Measurements from ENCODE around the gene PREP. TPM values are rescaled to one million over a fixed set of nuclear protein-coding genes. Genes with fewer than 3 reads are reported as not detected.
A peak's percentile ranks its signal among the peaks of the same experiment; 100 is the strongest.

The PREP gene
- total RNA-seq, 1 experiment from 2014 or later: 69.9 TPM

DNA sequence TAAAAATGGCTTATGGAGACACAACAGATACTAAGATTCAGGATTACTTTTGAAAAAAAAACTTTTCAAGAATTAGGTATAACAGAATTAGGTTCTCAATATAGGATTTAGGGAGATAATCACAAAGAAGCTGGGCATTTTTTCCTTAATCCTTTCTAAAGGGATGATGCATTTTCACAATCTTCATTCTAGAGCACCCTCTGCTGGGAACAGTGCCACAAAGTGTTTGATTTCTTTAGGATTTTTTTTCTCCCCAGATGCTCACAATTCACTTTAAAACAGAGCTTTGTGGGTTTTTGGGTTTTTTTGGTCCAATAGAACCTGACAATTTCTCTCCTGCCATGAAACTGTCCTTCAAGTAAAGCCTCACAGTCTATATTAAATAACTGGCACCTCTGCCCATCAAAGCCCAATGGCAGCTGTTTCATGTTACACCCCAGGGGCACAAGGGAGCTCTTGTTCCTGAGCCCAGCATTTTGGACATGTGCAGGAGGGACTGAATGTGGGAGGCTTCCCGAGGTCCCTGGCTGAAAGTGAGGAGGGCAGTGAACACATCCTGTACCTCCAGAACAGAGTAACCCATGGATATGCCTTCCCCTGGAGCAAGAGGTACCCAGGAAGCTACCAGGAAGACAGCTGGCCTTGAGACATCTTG lies 39.7 kb downstream of the PREP start:
- no peaks in the 10 kb centered on the region for H3K9me3 ChIP-seq
- H3K36me3 ChIP-seq (ENCODE audit: control insufficient read depth, insufficient read depth, low read length): no peaks in the 10 kb centered on the region
- no TSS peak for BruUV-seq (replicated peaks)
- CTCF ChIA-PET: interaction anchor here (0.6 to 1.3 kb wide), 7 partner anchors 8 to 1968 kb away, joined by 3 to 13 read pairs (median 3); partner anchors contain the start of gene PREP
- H3K27me3 Mint-ChIP-seq (ENCODE audit: insufficient read depth, unreplicated experiment): no peaks in the 10 kb centered on the region
- no peak overlapping the region for H3K4me3 Mint-ChIP-seq (ENCODE audit: unreplicated experiment)
- no peak for DNase-seq
- peaks cover 6% of the 10 kb centered on the region for H3K4me1 Mint-ChIP-seq (ENCODE audit: low read depth, unreplicated experiment)
- no peaks in the 10 kb centered on the region for H3K9me3 Mint-ChIP-seq (ENCODE audit: unreplicated experiment)
- POLR2A ChIA-PET: interaction anchor here (0.7 kb wide), 1 partner anchor 25 kb away, joined by 3 read pairs; no protein-coding TSS in a partner anchor
- TF ChIP-seq, protein P1, sequence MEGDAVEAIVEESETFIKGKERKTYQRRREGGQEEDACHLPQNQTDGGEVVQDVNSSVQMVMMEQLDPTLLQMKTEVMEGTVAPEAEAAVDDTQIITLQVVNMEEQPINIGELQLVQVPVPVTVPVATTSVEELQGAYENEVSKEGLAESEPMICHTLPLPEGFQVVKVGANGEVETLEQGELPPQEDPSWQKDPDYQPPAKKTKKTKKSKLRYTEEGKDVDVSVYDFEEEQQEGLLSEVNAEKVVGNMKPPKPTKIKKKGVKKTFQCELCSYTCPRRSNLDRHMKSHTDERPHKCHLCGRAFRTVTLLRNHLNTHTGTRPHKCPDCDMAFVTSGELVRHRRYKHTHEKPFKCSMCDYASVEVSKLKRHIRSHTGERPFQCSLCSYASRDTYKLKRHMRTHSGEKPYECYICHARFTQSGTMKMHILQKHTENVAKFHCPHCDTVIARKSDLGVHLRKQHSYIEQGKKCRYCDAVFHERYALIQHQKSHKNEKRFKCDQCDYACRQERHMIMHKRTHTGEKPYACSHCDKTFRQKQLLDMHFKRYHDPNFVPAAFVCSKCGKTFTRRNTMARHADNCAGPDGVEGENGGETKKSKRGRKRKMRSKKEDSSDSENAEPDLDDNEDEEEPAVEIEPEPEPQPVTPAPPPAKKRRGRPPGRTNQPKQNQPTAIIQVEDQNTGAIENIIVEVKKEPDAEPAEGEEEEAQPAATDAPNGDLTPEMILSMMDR (IDR thresholded peaks at IDR 0.05; ENCODE audit: insufficient read depth in 1 of 2, low read depth in 1 of 2, low read length in 1 of 2, severe bottlenecking in 1 of 2, unreplicated experiment in 1 of 2): peak in 1 of 2 experiments; percentile 16
- H3K4me3 ChIP-seq (ENCODE audit: low read depth, low read length): no peak overlapping the region
- intact Hi-C loops (cut with micrococcal nuclease; ENCODE audit: unreplicated experiment): loop anchor here (1.0 to 2.0 kb wide), 2 partner anchors 40 to 276 kb away; partner anchors contain the start of gene PREP
- peaks cover 58% of the 10 kb centered on the region for H3K36me3 Mint-ChIP-seq (ENCODE audit: insufficient read depth, unreplicated experiment)
- no peak overlapping the region for H3K27ac Mint-ChIP-seq (ENCODE audit: unreplicated experiment)
- no peaks in the 10 kb centered on the region for H3K4me1 ChIP-seq
- no peaks in the 10 kb centered on the region for H3K27me3 ChIP-seq (replicated peaks; ENCODE audit: control insufficient read depth, insufficient read depth, low read length)

- Histone ChIP-seq H3K36me3 (ENCODE audit: control insufficient read depth, insufficient read depth, low read length) (peaks cover 1% of the 10 kb centered on the region; the same call in 1 of the 2 replicates), H3K4me3 (ENCODE audit: low read depth, low read length) (no peak overlapping the region), H3K4me1 (no peaks in the 10 kb centered on the region), H3K9me3 (no peaks in the 10 kb centered on the region; the same call in 1 of the 2 replicates), H3K27me3 (replicated peaks; ENCODE audit: control insufficient read depth, insufficient read depth, low read length) (no peaks in the 10 kb centered on the region)
- BruUV-seq (replicated peaks): no TSS peak
- H3K4me3 Mint-ChIP-seq (ENCODE audit: unreplicated experiment): no peak overlapping the region
- no peaks in the 10 kb centered on the region for H3K27me3 Mint-ChIP-seq (ENCODE audit: insufficient read depth, unreplicated experiment)
- CTCF ChIA-PET: no interaction called here
- no peak for DNase-seq
- no peak overlapping the region for H3K27ac Mint-ChIP-seq (ENCODE audit: unreplicated experiment)
- peaks cover 6% of the 10 kb centered on the region for H3K4me1 Mint-ChIP-seq (ENCODE audit: low read depth, unreplicated experiment)
- H3K9me3 Mint-ChIP-seq (ENCODE audit: unreplicated experiment): no peaks in the 10 kb centered on the region
- TF ChIP-seq, protein P1 (IDR thresholded peaks at IDR 0.05; ENCODE audit: insufficient read depth in 1 of 2, low read depth in 1 of 2, low read length in 1 of 2, severe bottlenecking in 1 of 2, unreplicated experiment in 1 of 2): no peak
- POLR2A ChIA-PET: no interaction called here
- intact Hi-C loops (cut with micrococcal nuclease; ENCODE audit: unreplicated experiment): no loop called here
- H3K36me3 Mint-ChIP-seq (ENCODE audit: insufficient read depth, unreplicated experiment): peaks cover 47% of the 10 kb centered on the region
Observed at GRCh38 chr6:105359419-105360370, 43.2 kb downstream of the PREP start.

DNA sequence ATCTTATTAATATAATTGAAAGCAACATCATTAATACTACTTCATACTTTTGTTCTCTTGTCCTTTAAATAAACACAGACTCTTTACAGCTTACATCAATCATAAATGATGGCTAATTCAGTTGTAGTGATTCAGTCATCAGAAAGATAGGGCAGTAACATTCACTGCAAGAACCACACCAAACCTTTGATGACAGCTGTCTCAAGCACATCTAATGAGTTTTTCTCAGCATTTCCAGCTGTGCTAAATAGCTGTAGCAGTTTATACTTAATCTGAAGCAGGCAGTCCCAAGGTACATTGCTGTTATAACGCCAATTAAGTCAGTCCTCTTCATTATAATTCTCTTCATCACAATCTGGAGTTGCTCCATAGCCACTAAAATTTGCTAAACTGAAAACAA lies 45.7 kb downstream of the PREP start:
- DNase-seq: no peak
- H3K4me3 ChIP-seq (ENCODE audit: low read depth, low read length): no peak overlapping the region
- TF ChIP-seq, protein P1 (IDR thresholded peaks at IDR 0.05; ENCODE audit: insufficient read depth in 1 of 2, low read depth in 1 of 2, low read length in 1 of 2, severe bottlenecking in 1 of 2, unreplicated experiment in 1 of 2): no peak
- Mint-ChIP-seq H3K4me1 (ENCODE audit: low read depth, unreplicated experiment) (no peaks in the 10 kb centered on the region), H3K36me3 (ENCODE audit: insufficient read depth, unreplicated experiment) (peaks cover 49% of the 10 kb centered on the region), H3K4me3 (ENCODE audit: unreplicated experiment) (no peak overlapping the region), H3K27me3 (ENCODE audit: insufficient read depth, unreplicated experiment) (no peaks in the 10 kb centered on the region), H3K27ac (ENCODE audit: unreplicated experiment) (no peak overlapping the region), H3K9me3 (ENCODE audit: unreplicated experiment) (no peaks in the 10 kb centered on the region)
- intact Hi-C loops (cut with micrococcal nuclease; ENCODE audit: unreplicated experiment): no loop called here
- no peaks in the 10 kb centered on the region for H3K4me1 ChIP-seq
- no TSS peak for BruUV-seq (replicated peaks)
- ChIA-PET POLR2A (no interaction called here), CTCF (no interaction called here)
- H3K27me3 ChIP-seq (replicated peaks; ENCODE audit: control insufficient read depth, insufficient read depth, low read length): no peaks in the 10 kb centered on the region
- no peaks in the 10 kb centered on the region; the same call in 1 of the 2 replicates for H3K9me3 ChIP-seq
- H3K36me3 ChIP-seq (ENCODE audit: control insufficient read depth, insufficient read depth, low read length): peaks cover 1% of the 10 kb centered on the region; the same call in 1 of the 2 replicates
